ENCODE data around the gene ARID4A. TPM values are rescaled to one million over a fixed set of nuclear protein-coding genes. Genes with fewer than 3 reads are reported as not detected.

ARID4A gene
- total RNA-seq, 1 experiment from 2014 or later: 12.5 TPM

Other genes with a start within 250 kb of the ARID4A start
- gene ARMH4, start 146.3 kb upstream of the ARID4A start, total RNA-seq (2021): 11.8 to 12.2 TPM (median 12.1 TPM) in 3 replicates
- 30.9 to 35.5 TPM (median 32.5 TPM) in 3 replicates for gene ACTR10, start 98.4 kb upstream of the ARID4A start, total RNA-seq (2021)
- 260 to 286 TPM (median 270 TPM) in 3 replicates for gene PSMA3, start 53.7 kb upstream of the ARID4A start, total RNA-seq (2021)
- gene TOMM20L, start 97.4 kb downstream of the ARID4A start, total RNA-seq (2021): not detected in 3 replicates
- 47.3 to 55.4 TPM (median 51.1 TPM) in 3 replicates for gene TIMM9, start 129.0 kb downstream of the ARID4A start, total RNA-seq (2021)
- 20.5 to 23.5 TPM (median 22.2 TPM) in 3 replicates for gene KIAA0586, start 129.2 kb downstream of the ARID4A start, total RNA-seq (2021)